ENCODE results near the gene DEFB131B.
"Not testable (repeated sequence)": the region's sequence is repeated elsewhere in the genome, so short reads cannot be mapped to it uniquely, and the experiment has no call there.

Gene DEFB131B, protein sequence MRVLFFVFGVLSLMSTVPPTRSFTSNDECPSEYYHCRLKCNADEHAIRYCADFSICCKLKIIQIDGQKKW

GRCh38 chr11:71878059-71878458 lies at the start of gene DEFB131B:
TSS of gene DEFB131B (plus strand) at chr11:71878453. CDS start at chr11:71878453, 0 bp downstream.
- DNase-seq (ENCODE audit: low spot score) = not testable (repeated sequence)

- DNase-seq (ENCODE audit: low spot score) = not testable (repeated sequence)
Observed at GRCh38 chr11:71829247-71829646, 49.0 kb upstream of the DEFB131B start.

- not testable (repeated sequence) for DNase-seq (ENCODE audit: low spot score)
Observed at GRCh38 chr11:71829686-71830085, 48.6 kb upstream of the DEFB131B start.

DNA sequence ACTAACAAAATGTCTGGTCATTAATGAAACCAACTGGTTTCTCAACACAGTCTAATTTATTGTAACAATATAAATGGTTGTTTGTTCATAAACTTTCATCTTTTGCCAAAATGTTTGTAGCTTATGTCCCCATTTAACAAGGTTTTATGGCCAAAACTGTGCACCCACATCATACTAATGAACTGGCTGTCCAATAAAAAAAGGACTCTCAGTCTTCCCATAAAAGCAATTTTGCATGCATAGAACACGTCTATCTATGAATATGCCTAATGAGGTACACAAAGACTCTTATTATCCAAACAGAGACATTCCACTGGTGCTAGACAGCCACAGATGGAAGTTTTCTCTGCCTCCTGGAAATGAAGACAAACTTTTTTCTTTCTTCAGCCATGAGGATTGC lies 45.4 kb upstream of the DEFB131B start, which contains the start of gene DEFB108B:
Gene DEFB108B, plus strand, starts transcription at position 390 of the 400 bp plus-strand sequence. Its CDS starts 0 bp downstream, at position 390.
- not testable (repeated sequence) for DNase-seq (ENCODE audit: low spot score)

DNA sequence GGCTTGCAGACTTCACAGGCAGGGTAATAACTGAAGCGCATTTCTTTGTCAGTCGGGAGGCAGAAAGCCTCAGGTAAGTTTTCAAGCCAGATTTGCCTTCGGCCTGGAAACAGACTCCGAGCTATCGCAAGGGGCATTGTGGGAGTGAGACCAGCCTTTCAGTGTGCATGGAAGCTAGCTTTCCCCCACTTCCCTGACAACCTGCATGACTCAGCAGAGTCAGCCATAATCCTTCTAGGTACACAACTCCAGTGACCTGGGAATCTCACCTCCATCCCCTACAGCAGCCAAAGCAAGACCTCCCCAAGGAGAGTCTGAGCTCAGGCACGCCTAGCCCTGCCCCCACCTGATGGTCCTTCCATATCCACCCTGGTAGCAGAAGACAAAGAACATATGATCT lies 35.5 kb upstream of the DEFB131B start:
- not testable (repeated sequence) for DNase-seq (ENCODE audit: low spot score)

DNA sequence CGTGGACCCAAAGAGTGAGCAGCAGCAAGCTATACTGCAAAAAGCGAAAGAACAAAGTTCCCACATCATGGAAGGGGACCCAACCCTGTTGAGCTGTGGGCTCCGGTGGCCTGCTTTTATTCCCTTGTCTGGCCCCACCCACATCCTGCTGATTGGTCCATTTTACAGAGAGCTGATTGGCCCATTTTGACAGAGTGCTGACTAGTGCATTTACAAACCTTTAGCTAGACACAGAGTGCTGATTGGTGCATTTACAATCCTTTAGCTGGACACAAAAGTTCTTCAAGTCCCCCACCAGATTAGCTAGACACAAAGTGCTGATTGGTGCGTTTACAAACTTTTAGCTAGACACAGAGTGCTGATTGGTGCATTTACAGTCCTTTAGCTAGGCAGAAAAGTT lies 34.9 kb upstream of the DEFB131B start:
- not testable (repeated sequence) for DNase-seq (ENCODE audit: low spot score)

DNA sequence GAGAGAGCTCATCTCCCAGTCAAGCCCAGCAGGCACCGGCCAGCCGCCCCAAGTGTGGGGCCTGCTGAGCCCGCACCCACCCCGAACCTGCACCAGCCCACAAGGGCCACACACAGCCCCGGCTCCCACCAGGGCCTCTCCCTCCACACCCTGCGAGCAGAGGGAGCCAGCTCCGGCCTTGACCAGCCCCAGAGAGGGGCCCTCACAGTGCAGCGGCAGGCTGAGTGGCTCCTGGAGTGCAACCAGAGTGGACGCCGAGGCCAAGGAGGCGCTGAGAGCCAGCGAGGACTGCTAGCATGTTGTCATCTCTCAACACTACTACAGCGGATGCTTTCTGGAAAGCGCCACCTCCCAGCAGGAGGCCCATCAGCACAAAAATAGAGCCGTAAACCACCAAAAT lies 34.4 kb upstream of the DEFB131B start:
- no peak for DNase-seq (ENCODE audit: low spot score)

- DNase-seq (ENCODE audit: low spot score) = not testable (repeated sequence)
Observed at GRCh38 chr11:71853895-71854294, 24.4 kb upstream of the DEFB131B start.

DNA sequence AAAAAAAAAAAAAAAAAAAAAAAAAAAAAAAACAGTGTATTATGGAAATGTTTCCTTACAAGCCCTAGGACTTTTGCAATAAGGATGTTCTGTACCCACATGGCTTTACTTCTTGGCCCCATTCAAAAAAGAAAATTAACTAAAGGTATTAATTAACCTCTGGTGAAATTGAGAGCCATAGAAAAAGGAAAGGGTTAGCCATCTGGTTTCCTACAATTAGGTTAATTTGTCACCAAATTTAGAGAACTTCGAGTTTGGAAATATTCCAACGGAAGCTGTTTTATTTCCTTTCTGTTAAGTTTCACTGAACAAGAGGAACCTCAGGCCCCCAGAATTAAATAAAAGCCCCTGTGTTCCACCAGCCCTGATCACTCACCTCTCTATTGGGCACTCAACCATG lies 22.4 kb upstream of the DEFB131B start:
- DNase-seq (ENCODE audit: low spot score) = not testable (repeated sequence)

DNA sequence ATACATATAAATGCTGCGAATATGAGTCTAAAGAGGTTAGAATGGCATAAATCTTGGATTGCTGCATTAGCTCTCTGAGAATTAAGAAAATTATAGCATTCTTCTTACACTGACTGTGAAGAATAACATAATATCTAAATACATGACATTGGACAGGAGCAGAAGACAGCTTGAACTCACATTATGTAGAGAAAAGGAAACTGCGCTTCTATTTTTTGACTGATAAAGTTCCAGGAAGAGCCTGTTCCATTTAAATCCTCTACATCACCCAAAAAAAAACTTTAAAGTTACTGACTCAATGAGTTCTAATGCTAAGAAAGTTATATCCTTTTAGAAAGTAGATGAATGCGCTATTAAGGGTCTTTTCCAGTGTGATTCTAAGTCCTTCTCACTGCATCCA lies 17.4 kb upstream of the DEFB131B start:
- DNase-seq (ENCODE audit: low spot score) = not testable (repeated sequence)

DNA sequence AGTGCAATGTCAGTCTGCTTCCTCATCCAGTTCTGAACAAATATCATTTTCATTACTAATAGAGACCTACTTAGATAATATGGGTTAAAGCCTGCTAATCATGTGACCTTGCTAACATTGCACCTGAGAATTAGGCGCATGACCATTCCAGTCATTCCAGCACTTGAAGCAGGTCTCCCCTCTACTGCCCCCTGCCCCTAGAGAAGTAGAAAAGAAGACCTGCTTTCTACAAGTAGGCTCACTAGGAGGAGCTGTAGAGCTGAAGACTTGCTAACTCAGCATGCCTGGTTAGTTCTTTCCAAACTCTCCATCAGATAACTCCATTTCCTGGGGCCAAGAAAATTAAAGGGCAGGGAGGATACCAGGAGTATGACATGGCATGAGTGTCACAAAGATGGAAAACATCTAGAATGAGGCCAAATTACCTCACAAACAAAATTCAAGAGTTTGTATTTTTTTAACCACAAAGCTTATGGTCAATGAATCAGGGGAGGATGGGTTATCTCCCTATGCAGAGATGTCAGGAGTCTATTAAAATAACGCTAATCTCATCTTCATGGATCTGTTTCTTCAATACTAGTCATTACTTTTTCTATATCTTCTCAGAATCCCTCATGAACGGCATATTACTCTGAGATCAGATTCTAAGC lies 14.2 kb upstream of the DEFB131B start:
- not testable (repeated sequence) for DNase-seq (ENCODE audit: low spot score)

DNA sequence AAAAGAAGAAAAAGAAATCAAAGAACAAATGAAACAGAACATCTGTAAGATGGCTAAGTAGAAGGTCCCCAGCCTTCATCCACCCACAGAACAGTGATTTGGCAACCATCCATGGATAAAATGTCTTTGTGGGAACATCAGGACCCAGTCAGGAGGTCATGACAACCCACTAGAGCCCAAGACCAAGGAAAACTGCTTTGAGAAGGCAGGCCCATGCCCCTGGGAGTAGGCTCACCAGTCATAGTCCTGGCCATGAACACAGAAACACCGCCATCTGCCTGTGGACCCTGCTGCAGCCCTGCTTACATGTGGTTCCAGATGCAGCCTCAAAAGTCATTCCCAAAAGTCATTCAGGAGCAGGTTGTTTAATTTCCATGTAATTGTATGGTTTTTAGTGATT lies 11.0 kb upstream of the DEFB131B start:
- not testable (repeated sequence) for DNase-seq (ENCODE audit: low spot score)

DNA sequence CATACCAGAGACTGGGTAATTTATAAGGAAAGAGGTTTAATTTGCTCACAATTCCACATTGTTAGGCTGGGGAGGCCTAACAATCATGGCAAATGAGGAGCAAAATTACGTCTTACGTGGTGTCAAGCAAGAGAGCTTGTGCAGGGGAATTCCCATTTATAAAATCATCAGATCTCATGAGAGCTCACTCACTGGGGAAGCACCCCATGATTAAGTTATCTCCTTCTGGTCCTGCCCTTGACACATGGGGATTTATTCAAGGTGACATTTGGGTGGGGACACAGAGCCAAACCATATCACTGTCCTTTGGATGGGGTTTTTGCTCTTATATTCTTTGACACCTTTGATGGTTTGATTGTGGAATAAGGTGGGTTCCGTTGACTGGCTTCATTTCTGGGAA lies 8.3 kb upstream of the DEFB131B start:
- DNase-seq (ENCODE audit: low spot score) = not testable (repeated sequence)

GRCh38 chr11:71870661-71871060 lies 7.6 kb upstream of the DEFB131B start:
- not testable (repeated sequence) for DNase-seq (ENCODE audit: low spot score)

GRCh38 chr11:71876262-71876661 lies 2.0 kb upstream of the DEFB131B start:
- not testable (repeated sequence) for DNase-seq (ENCODE audit: low spot score)

- DNase-seq (ENCODE audit: low spot score) = not testable (repeated sequence)
Observed at GRCh38 chr11:71885806-71886205, 7.6 kb downstream of the DEFB131B start.

DNA sequence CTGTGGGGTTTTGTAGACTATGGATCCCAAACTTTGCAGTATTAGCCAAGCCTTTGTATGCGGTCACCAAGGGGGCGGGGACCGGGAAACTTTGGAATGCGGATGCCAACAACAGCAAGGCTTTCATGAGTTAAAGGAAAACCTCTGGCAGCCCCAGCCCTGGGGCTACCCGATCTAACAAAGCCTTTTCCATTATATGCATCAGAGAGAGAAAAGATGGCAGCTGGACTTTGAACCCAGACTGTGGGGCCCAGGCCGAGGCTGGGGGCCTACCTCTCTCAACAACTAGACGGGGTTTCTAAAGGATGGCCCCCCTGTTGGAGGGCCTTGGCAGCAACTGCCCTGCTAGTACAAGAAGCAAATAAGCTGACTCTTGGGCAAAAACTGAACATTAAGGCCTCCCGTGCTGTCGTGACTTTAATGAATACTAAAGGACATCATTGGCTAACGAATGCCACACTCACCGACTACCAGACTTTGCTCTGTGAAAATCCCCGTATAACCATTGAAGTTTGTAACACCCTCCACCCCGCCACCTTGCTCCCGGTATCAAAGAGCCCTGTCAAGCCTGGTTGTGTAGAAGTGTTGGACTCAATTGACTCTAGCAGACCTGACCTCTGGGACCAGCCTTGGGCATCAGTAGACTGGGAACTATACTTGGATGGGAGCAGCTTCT lies 10.2 kb downstream of the DEFB131B start:
- DNase-seq (ENCODE audit: low spot score) = not testable (repeated sequence)

DNA sequence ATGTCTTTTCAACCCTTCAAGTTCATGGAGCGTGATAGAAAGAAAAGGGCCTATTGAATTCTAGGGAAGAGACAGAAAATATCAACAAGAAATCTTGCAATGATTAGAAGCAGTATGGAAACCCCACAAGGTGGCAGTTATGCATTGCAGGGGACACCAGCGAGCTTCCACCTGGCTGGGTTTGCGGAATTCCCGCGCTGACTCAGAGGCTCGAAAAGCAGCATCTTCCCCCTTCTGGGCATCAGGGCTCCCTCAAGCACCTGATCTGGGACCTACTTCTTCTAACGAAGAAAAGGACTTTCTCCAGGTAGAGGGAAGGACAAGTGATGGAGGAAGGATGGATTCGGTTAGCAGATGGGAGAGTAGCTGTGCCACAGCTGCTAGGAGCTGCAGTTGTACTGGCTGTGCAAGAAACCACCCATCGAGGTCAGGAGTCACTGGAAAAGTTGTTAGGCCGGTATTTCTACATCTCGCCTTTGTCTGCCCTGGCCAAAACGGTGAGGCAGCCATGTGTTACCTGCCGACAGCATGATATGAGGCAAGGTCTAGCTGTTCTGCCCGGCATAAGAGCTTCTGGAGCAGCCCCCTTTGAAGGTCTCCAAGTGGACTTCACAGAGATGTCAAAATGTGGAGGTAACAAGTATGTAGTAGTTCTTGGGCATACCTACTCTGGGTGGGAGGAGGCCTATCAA lies 11.1 kb downstream of the DEFB131B start:
- not testable (repeated sequence) for DNase-seq (ENCODE audit: low spot score)

- no peak for DNase-seq (ENCODE audit: low spot score)
Observed at GRCh38 chr11:71895961-71896360, 17.7 kb downstream of the DEFB131B start.

DNA sequence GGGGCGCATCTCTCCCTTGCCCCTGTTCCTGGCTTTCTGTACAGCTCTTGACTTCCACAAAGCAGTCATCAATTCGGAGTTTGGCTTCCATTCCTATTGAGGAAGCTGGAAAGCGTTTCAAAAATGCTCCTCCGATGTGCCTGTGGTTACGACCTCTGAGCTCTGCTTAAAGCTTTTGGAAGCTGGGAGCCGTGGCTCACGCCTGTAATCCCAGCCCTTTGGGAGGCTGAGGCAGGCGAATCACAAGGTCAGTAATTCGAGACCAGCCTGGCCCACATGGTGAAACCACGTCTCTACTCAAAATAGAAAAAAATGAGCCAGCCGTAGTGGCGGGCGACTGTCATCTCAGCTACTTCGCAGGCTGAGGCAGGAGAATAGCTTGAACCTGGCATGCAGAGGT lies 22.9 kb downstream of the DEFB131B start:
- DNase-seq (ENCODE audit: low spot score) = not testable (repeated sequence)

DNA sequence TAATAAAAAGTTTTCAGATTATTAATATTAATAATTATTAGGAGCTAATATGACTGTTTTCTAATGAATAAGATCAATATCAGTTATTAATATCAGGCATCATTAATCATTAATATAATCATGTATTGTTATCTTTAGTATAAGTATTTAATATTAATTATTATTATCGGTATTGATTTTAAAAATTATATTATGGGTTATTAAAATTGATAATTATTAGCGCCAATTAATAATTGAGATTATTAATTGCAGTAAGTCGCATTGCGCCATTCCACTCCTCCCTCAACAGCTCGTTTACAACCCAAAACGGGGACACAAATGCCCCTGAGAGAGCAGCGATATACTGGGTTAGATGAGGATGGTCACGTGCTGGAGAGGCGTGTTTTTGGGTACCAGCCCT lies 30.0 kb downstream of the DEFB131B start:
- DNase-seq (ENCODE audit: low spot score) = no peak

DNA sequence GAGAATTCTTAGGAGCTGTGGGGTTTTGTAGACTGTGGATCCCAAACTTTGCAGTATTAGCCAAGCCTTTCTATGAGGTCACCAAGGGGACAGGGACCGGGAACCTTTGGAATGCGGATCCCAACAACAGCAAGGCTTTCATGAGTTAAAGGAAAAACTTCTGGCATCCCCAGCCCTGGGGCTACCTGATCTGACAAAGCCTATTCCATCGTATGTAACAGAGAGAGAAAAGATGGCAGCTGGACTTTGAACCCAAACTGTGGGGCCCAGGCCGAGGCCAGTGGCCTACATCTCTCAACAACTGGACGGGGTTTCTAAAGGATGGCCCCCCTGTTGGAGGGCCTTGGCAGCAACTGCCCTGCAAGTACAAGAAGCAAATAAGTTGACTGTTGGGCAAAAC lies 32.5 kb downstream of the DEFB131B start:
- not testable (repeated sequence) for DNase-seq (ENCODE audit: low spot score)
